NCI-H526 (cell line): ENCODE measurements around the gene SPATA21.
A peak's percentile ranks its signal among the peaks of the same experiment; 100 is the strongest.

Experiments
- DNase-seq, 2 experiments: peaks; one replicate each; lab custom pipeline; 2025; lab: John Stamatoyannopoulos, UW

Gene SPATA21

GRCh38 chr1:16351456-16351993 lies 85.7 kb downstream of the SPATA21 start:
- peak; percentile 27 to 53 for DNase-seq

GRCh38 chr1:16349847-16350406 lies 87.3 kb downstream of the SPATA21 start:
- no peak for DNase-seq
